Body of pancreas (tissue), 4 donors: ENCODE data around the gene KCNQ4.

Experiments used
- POLR2A ChIP-seq, 3 donors: fragments of 450-650 bp; IDR thresholded peaks; one replicate each; pipeline ENCODE4 v1.6.1; 2016; ENCODE audit warnings: antibody characterized with exemption in 3 of 3, mild to moderate bottlenecking in 2 of 3
- TF ChIP-seq, protein P1 (sequence below), 7 experiments: fragments of 450-650 bp in 4 of 7; fragments of 200-600 bp in 3 of 7; sonication (generic) in 3 of 7; IDR thresholded peaks; one replicate each; pipeline ENCODE4 v1.5.1; 2016 to 2019; ENCODE audit warnings: antibody characterized with exemption in 7 of 7

GRCh38 chr1:40806240-40806639 is 22.7 kb downstream of the KCNQ4 start:
- TF ChIP-seq, protein P1, sequence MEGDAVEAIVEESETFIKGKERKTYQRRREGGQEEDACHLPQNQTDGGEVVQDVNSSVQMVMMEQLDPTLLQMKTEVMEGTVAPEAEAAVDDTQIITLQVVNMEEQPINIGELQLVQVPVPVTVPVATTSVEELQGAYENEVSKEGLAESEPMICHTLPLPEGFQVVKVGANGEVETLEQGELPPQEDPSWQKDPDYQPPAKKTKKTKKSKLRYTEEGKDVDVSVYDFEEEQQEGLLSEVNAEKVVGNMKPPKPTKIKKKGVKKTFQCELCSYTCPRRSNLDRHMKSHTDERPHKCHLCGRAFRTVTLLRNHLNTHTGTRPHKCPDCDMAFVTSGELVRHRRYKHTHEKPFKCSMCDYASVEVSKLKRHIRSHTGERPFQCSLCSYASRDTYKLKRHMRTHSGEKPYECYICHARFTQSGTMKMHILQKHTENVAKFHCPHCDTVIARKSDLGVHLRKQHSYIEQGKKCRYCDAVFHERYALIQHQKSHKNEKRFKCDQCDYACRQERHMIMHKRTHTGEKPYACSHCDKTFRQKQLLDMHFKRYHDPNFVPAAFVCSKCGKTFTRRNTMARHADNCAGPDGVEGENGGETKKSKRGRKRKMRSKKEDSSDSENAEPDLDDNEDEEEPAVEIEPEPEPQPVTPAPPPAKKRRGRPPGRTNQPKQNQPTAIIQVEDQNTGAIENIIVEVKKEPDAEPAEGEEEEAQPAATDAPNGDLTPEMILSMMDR (IDR thresholded peaks at IDR 0.05) = no peak
- no peak for TF ChIP-seq POLR2A (IDR thresholded peaks at IDR 0.05)
